ENCODE data around the gene COL27A1.

The COL27A1 gene

DNA sequence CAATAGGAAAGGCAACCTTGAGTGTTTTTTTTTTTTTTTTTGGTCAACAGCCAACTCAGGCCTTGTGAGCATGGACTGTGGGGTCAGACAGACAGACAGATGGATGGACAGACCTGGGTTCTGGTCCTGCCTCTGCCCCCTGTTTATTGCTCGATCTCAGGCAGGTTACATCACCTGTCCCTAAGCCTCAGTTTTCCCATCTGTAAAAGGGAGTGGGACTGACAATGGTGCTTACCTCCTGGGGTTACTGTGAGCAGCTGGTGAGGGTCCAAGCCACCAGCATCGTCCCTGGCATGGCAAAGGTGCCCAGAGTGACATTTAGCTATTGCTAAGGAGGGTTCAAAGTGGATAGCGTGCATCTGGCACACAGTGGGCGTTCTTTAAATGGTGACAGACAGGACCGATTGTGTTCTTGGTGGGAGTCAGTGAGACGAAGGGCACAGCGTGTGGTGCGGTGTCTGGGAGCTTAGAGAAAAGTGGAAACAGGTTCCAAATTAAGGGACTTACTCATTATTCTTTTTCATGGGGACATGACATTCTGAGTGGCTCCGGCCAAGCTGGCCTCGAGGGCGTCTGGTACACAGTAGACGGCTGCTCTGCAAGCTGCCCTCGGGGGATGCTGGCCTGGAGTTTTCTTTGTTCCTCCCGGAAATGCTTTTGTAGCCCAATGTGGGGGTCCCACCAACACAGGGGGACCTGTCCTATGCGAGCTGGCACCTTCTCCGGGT lies 72.1 kb downstream of the COL27A1 start:
- DNase-seq (ENCODE audit: low spot score) = no peak

DNA sequence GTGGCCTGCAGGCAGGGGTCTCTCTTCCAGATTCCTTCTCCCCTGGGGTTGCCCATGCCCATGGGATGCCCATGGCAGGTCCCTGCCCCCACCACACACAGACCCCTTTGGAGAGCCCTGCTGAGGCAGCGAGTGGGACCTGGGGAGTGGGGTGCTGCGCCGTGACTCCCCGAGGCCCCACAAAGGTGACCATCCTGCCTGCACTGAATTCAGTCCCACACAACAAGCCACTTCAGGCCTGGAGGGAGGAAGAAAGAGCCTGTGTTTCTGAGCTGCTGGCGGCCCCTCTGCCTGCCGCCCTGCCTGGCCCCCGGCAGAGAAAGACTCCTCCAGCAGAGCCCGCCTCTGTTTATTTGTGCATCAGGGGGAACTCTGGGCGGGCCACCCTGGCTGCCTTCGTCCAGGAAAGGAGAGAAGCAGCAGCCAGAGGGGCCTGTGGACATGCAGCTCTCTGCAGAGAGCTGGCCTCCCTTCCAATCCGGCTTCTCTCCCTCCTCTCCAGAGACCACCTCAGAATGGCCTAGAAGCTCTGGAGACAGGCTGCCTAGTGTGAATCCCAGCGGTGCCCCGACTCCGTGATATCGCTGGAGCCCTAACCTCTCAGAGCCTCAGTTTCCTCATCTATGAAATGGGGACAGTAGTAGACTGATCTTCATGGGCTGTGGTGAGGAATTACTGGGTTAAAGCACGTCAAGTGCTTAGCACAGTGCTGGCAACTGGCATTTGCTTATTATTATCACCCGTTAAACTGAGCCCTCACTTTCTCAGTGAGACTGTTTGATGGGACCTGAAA lies 72.9 kb downstream of the COL27A1 start:
- DNase-seq (ENCODE audit: low spot score) = no peak

DNA sequence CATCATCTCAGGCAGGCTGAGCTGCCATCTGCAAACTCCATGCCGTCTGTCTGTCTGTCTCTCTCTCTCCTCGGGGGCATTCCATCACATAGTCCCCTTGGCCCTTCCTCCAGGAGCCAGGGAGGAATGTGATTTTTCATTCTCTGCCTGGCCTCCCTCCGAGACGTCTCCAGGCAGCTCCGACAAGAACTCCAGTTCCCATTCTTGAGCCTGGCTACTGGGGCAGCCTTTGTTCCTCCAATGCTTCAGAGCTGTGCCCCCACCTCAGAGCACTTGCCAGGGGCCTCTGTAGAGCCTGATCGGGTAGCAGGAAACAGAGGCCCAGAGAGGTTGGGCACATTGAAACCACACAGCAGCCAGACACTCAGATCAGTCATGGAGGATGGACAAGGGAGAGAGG lies 74.0 kb downstream of the COL27A1 start:
- no peak for DNase-seq (ENCODE audit: low spot score)

DNA sequence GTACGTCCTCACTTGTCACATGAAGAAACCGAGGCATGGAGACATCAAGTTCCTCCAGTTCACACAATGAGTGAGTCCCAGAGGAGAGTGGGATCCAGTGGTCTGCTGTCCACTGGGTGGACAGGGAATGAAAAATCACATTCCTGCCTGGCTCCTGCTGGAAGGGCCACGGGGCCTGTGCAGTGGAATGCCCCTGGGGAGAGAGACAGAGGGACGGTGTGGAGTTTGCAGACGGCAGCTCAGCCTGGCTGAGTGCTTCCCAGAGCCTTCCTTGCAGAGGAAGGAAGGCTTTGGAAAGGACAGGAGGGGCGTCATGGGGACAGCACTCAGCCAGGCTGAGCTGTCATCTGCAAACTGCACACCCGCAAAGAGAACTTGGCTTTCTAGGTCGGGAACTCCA lies 74.7 kb downstream of the COL27A1 start:
- no peak for DNase-seq (ENCODE audit: low spot score)

DNA sequence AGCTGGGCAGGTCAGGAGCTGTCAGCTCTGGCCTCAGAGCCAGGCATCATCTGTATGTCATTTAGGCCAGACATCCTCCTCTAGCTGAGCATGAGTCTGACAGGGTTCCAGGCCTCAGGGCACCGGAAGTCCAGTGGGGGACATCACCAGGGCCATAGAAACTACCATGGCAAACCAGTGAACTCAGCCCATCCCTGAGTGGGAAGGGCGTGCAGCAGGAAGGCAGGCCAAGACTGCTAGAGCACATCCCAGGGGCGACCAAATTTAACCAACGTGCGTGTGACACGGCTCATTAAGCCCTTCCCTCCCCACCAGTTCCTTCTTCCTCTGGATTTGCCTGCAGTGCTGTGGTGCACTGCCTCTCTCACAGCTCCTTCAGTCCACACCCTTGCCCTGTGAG lies 75.9 kb downstream of the COL27A1 start:
- DNase-seq (ENCODE audit: low spot score) = no peak

DNA sequence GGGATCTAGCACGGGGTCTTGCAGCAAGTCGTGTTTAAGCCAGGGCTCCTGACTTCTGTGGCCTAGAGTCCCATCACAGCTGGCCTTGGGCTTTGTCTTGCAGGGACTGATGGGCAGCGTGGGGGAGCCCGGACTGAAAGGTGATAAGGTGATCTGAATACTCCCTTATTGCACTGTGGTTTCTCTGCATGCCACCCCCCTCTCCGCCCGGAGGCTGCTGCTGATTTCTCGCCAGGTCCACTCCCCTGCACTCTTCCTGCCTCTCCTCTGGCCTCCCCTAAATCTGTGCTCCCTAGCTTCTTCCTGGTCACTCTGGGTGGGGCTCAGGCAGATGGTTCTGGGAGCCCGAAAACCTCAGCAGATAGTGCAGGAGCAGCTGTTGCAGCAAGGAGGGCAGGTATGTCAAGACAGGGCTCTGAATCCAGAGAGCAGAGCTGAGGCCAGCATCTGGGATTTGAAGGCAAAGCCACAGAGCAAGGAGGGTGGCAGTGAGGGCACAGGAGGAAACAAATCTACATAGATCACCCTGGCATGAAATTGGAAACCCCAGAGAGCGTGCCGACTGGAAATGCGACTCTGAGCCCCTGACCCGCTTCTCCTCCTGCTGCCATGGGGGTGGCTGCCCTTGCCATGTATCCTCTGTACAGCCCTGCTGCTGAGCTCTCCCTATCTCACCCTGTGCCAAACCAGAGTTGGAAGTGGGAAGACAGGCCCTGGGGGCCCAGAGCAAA lies 76.5 kb downstream of the COL27A1 start:
- DNase-seq (ENCODE audit: low spot score) = no peak

DNA sequence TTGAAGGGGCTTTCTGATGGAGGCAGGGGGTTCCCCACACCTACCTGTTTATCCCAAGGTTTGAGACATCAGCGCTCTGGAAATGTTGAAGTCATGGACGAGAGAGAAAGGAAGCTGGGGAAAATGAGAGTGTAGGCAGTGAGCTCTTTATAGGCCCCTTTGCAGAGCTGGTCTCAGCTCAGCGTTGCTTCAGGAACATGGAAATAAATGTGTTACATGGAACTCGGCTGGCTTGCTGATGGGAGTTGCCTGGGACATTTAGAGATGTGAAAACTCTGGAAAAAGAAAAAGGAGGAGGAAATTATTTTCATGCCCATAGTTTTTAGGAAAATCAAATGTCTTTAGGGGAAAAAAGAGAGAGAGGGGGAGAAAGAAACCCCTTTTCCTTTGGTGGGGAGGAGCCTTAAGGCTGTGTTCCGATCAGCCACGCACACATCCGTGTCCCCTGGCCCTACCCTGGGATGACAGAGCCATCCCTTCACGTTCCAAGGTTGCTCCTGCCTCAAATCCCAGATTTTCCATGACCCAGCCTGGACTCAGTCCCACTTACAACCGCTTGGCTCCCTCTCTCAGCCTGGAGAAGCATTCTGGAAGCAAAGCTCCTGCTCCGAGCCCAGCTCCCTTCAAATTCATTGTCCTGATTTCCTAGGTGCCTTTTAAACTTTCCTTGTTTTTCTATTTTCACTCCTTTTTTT lies 78.3 kb downstream of the COL27A1 start:
- no peak for DNase-seq (ENCODE audit: low spot score)

DNA sequence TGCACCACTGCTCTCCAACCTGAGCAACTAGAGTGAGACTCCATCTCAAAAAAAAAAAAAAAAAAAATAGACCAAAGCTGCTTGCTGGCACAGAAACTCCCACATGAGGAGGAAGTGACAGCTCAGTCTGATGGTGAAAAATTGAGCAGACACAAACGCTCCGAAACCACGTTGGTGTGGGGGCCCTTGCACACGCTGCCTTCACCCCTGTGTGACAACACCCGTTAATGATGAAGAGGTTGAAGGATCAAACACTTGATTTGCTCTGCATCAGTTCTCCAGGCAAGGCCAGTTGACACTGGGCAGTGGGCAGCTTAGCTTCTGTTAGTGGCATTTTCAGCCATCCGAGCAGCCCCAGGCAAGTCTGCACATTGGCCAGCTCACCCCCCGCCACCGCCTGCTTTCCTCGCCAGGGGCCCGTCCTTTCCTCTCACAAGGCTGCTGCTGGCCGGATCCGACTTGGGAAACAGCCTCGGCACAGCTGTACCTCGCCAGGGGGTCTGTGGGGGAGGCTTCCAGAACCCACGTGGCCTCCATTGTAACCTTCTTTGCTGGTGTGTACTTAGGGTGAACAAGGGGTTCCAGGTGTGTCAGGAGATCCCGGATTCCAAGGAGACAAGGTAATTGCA lies 79.8 kb downstream of the COL27A1 start:
- no peak for DNase-seq (ENCODE audit: low spot score)

DNA sequence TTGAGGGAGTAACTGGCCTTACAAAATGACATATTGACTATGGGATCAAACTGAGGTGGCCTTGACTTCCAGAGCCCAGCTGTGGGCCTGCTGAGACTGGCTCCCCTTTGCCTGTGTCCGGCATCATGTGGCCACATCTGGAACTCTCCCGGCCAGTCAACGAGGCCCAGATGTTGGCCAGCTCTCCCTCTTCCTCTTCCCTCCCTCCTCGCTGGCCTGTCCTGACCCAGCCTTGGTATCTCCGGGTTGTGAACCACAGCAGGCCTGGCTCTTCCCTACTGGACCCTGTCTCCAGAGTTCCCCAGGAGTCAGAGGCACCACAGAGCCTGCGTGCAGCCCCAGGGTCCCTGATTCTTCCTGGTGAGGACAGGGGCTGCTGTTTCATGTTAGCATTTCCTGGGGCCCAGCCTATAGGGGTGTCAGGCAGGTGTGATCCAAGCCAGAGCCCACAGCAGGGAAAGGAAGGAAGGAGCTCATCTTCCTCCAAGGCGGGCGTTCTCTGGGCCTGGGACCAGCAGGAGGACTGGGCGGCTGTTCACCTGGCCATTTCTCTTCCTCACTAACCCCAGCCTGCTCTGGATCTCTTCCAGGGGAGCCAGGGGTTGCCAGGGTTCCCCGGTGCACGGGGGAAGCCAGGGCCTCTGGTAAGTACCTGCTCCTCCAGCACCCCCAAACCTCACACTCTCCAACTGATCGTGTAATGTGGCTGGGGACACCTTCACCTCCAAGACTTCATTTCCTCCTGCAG lies 81.2 kb downstream of the COL27A1 start:
- no peak for DNase-seq (ENCODE audit: low spot score)

DNA sequence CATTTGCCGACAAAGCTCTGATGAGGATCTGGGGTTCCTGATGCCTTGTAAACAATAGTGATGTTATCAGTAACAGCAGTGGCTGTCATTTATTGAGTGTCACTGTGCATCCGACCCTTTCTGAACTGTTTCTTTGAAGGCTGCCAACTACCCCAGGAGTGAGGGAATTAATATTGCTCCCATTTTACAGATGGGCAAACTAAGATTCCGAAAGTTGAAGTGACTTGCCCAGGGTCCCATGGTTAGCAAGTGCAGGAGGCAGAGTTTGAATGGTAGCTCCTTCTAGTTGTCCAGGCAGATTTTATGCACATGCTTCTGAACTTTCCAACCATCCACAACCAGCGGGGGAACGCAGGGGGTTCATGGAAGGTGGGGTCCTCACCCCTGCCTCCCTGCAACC lies 81.9 kb downstream of the COL27A1 start:
- no peak for DNase-seq (ENCODE audit: low spot score)

DNA sequence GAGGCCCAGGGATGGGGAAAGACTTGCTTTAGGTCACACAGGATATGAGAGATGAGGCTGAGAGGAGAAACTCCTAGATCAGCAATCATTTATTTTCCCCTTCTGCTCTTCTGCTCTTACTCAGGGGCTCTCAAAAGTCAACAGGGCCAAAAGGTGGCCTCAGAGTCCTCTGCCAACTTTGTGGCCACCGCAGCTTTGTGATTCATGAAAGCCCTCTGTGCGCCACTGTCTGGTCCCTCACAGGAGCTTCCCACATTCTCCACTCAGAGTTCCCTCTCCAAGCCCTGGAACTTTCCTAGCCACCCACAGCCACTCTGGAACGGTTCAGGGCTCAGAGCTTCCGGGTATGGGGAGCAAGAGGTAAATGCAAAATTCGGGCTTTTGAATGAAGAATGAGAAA lies 82.4 kb downstream of the COL27A1 start:
- no peak for DNase-seq (ENCODE audit: low spot score)

DNA sequence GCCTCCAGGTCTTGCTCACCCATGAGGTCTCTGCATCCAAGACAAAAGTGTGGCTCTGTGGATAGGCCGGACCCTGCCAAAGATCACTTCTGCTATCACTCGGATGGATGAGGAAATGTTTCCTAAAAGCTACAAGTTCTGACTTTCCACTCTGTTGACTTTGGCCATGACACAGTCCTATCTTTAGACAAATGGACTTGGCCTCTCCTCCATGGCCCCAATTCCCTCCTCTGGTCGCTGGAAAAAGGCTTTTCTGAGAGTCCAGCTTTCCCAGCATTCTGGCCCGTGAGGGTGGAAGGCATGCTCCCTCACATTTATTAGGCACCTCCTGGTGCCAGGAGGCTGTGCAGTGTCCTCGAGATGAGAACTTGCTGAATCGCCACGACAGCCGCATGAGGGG lies 83.1 kb downstream of the COL27A1 start:
- DNase-seq (ENCODE audit: low spot score) = no peak

DNA sequence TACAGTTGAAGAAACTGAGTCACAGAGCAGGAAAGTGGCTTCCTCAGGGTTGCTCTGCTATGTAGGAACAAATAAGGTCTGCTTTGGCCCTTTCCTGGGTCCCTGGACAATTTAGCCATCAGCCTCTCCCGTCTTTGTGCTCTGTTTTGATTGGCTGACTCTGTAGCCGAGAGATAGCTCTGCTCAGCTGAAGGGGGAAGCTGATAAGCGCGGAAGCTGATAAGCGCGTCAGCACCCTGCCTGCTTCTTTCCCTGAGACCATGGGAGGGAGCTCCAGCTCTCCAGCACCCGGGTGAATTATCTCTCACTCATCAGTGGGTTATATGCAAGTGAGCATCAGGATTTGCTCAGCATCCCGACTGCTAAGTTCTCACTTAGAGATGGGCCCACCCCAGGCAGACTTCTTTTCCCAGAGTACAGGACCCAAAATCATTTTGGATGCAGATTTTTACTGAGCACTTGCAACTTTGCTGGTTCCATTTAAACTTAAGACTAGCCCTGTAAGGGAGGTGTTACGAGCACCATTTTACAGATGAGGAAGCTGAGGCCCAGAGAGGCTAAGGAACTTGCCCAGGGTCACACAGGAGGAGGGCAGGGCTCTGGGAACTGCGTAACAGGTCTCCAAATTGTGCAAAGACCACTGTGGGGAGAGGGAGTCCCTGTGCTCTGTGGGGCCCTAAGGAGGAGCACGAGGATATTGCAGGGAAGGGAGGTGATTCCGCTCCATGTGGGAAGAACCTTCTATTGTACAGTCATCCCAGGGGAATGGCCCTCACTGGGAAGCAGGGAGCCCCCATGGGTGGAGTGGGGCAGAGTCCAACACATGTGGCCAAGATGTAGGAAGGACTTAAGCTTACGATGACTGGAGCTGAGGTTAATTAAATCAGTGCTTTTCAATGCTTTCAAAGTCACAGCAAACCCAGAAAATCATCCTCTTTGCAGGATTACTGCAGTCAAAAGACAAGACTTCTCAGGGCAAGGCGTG lies 83.8 kb downstream of the COL27A1 start:
- no peak for DNase-seq (ENCODE audit: low spot score)

DNA sequence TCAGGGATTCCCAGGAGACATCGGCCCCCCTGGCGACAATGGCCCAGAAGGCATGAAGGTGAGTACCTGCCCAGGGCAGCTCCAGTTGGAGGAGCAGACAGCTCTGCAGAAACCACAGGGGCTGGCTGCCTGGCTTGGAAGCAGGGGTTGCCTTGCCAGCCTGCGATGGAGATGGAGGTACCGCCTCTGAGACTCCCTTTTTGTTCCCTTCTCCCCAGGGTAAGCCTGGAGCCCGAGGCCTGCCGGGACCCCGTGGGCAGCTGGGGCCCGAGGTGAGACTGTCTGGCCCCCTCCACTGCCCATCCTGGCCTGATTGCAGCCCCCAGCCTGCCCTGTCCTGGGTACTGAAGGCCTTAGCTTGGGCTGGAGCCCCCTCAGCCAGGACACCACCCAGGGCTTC lies 84.9 kb downstream of the COL27A1 start:
- DNase-seq (ENCODE audit: low spot score) = no peak

DNA sequence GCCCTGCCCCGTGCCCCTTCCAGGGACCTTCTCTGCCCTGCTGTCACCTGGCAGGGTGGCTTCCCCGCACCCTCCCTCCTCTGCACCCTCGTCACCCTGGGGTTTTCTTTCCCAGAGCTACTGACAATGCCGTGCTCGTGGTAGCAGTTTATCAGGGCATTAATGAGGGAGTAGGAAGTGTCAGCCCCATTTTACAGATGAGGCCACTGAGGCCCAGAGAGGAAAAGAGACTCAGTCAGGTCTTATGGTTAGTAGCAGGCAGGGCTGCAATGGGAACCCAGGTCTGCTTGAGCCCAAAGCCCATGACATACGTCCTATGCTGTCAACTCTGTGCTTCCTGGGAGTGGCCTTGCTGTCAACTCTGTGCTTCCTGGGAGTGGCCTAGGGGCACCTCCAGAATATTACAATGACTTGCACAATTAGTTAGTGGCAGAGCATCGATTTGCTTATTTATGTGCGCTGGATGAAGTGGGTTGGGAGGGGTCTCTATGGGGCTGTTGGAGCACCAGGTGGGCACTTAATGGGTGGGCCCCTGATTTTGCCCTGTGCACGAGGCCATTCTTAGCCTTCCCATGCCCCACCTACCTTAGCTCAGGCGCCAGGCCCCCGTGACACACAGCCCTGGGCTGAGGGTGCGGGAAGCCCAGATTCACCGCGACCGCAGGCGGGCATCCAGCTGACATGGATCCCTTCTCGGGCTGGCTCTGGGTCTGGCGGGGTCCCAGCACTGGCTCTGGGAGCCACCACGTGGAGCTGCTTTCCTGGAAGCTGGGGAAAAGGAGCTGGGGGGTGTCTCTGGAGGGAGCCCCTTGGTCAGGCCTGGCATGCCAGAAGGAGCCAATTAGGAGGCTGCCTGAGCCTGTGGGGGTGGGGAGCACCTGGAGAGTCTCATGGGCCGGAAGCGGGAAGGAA lies 85.6 kb downstream of the COL27A1 start:
- peak; percentile 15 for DNase-seq (ENCODE audit: low spot score)

DNA sequence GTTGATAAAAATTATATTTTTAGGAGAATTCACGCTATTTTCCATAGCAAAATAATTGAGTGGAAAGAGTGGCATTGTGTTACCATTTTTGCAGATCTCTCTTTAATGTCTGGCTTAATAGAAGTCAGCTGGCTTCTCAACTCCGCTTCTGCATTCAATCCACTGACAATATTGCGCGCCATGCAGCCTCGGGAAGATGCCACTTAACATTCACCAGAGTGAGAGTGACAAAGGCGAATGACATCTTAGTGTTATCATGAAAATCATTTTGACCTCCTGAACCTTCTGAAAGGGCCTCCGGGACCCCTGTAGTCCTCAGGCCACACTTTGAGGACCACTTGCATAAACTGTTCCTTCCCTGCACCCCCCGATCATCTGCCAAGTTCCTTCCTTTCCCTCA lies 87.5 kb downstream of the COL27A1 start:
- DNase-seq (ENCODE audit: low spot score) = no peak

DNA sequence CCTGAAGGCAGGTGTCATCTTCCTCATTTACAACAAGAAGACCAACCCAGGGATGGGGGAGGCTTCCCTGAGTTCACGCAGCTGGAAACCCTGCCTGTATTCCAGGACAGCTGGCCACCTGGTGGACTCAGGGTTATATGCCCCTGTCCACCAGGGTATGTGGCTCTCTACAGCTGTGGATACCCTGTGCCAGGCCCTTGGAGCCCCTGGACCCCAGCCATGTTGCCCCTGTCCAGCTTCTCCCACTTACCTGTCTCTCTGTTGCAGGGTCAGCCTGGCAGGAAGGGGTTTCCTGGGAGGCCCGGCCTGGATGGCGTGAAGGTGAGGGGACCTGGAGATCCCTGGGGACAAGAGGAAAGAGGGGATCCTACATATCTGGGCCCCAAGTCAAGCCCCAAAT lies 87.9 kb downstream of the COL27A1 start:
- DNase-seq (ENCODE audit: low spot score) = no peak

DNA sequence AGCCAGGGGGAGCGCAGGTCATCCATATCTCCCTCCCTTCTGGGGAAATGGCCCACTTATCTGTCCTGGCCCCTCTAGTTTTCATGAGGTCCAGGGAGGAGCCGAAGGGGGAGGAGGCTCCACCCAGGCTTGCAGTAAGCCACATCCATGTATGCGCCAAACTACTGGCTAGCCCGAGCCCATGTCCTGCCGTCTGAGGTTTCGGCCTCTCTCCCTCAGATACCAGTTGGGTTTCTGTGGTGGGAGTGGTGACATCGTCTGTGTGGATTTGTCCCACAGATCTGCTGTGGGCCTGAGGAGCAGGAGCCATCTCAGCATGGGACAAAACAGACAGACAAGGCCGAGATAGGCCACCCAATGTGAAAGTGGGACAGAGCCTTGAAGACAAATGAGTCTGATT lies 89.2 kb downstream of the COL27A1 start:
- no peak for DNase-seq (ENCODE audit: low spot score)

DNA sequence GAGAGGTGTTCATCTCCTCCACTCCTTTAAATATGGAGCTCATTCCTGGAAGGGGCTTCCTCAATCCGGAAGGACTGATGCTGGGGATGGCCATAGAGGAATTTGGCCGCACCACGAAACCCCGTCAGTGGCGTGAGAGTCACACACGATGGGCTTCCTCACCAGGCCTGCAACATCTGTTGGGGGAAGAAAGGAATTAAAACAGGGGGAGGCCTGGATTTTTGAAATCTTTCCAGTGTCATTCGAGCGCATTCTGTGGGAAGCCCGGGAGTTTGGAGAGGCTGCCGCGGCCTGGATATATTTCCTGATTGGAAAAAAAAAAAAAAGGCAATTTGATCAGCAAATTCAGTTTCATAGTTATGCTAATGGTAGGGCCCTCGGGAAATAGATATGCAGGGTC lies 91.2 kb downstream of the COL27A1 start:
- DNase-seq (ENCODE audit: low spot score) = no peak

Data from activated CD4-positive, alpha-beta T cell treated with anti-CD3 and anti-CD28 coated beads, Interleukin-2, Interleukin-4, amounts not matched to agents 100 ng/mL and 50 ng/mL, durations not matched to agents 16 hours and 8 hours (primary cell).